Measurements from ENCODE around the gene SPATA31C2.
"Not testable (repeated sequence)": the region's sequence is repeated elsewhere in the genome, so short reads cannot be mapped to it uniquely, and the experiment has no call there.

DNA sequence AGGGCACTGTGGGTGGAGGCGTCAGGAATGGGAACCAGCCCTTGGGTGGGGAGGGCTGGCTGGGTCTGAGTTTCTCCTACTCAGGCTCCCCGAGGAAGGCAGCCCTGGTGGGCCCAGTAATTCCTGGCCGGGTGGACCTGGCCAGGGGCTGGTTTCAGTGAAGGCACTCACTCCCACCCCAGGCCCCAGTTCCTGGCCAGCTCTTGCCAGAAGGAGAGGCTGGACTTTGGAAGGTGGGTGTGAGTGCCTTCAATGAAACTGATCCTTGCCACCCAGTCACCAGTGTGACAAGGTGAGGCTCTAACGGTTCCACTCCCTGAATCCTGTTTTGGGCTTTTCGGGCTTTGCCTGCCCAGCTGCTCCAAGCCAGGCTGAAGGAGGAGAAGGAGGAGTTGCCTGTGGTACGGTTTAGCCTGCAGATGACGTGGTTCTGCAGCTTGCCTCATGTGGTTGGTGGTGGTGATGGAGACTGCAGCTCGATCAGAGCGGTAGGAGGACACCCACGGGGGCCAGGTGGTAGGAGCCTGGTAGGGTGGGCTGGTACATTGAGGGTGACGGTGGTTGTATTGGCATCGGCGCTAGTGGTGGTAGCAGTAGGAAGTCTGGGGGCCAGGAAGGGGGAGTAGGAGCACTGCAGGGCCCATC lies 23.2 kb downstream of the SPATA31C2 start:
- TF ChIP-seq, protein P1, sequence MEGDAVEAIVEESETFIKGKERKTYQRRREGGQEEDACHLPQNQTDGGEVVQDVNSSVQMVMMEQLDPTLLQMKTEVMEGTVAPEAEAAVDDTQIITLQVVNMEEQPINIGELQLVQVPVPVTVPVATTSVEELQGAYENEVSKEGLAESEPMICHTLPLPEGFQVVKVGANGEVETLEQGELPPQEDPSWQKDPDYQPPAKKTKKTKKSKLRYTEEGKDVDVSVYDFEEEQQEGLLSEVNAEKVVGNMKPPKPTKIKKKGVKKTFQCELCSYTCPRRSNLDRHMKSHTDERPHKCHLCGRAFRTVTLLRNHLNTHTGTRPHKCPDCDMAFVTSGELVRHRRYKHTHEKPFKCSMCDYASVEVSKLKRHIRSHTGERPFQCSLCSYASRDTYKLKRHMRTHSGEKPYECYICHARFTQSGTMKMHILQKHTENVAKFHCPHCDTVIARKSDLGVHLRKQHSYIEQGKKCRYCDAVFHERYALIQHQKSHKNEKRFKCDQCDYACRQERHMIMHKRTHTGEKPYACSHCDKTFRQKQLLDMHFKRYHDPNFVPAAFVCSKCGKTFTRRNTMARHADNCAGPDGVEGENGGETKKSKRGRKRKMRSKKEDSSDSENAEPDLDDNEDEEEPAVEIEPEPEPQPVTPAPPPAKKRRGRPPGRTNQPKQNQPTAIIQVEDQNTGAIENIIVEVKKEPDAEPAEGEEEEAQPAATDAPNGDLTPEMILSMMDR (IDR thresholded peaks at IDR 0.05): not testable (repeated sequence)
- TF ChIP-seq EP300, POLR2AphosphoS5, POLR2A (IDR thresholded peaks at IDR 0.05): not testable (repeated sequence)
